NCI-H2081 treated with DMSO at 0.1 percent for 48 hours (cell line): Measurements from ENCODE around the gene C3orf38.
"Not testable (repeated sequence)": the region's sequence is repeated elsewhere in the genome, so short reads cannot be mapped to it uniquely, and the experiment has no call there.

ENCODE experiments used
- DNase-seq: peaks from one replicate; lab custom pipeline; 2025; lab: John Stamatoyannopoulos, UW

C3orf38 gene

GRCh38 chr3:88149509-88150362 is at the start of gene C3orf38:
Gene C3orf38, plus strand, starts transcription at chr3:88149959. Its CDS starts 94 bp downstream, at chr3:88150053.
- DNase-seq, result peak; percentile 59

- DNase-seq, result no peak
Observed at GRCh38 chr3:88101142-88101541, 48.6 kb upstream of the C3orf38 start.

- no peak for DNase-seq
Observed at GRCh38 chr3:88105325-88105724, 44.4 kb upstream of the C3orf38 start.

- no peak for DNase-seq
Observed at GRCh38 chr3:88112289-88112688, 37.5 kb upstream of the C3orf38 start.

- peak; percentile 47 for DNase-seq
Observed at GRCh38 chr3:88113311-88114162, 36.2 kb upstream of the C3orf38 start.

GRCh38 chr3:88114878-88115549 is 34.7 kb upstream of the C3orf38 start:
- no peak for DNase-seq

- DNase-seq, result no peak
Observed at GRCh38 chr3:88117683-88118082, 32.1 kb upstream of the C3orf38 start.

GRCh38 chr3:88118603-88119002 is 31.2 kb upstream of the C3orf38 start:
- DNase-seq, result not testable (repeated sequence)

GRCh38 chr3:88123526-88123925 is 26.2 kb upstream of the C3orf38 start:
- no peak for DNase-seq

GRCh38 chr3:88131695-88132094 is 18.1 kb upstream of the C3orf38 start:
- DNase-seq, result no peak

GRCh38 chr3:88132894-88133293 is 16.9 kb upstream of the C3orf38 start:
- DNase-seq, result no peak

- DNase-seq, result no peak
Observed at GRCh38 chr3:88133711-88134263, 16.0 kb upstream of the C3orf38 start.

- DNase-seq, result no peak
Observed at GRCh38 chr3:88137836-88138235, 11.9 kb upstream of the C3orf38 start.

GRCh38 chr3:88141458-88142083 is 8.2 kb upstream of the C3orf38 start:
- no peak for DNase-seq

GRCh38 chr3:88142094-88142624 is 7.6 kb upstream of the C3orf38 start:
- no peak for DNase-seq

GRCh38 chr3:88147261-88147660 is 2.5 kb upstream of the C3orf38 start:
- DNase-seq, result no peak

- DNase-seq, result no peak
Observed at GRCh38 chr3:88148651-88149050, 1.1 kb upstream of the C3orf38 start.

GRCh38 chr3:88149101-88149508 is 654 bp upstream of the C3orf38 start:
- no peak for DNase-seq

- no peak for DNase-seq
Observed at GRCh38 chr3:88150371-88150770, 612 bp downstream of the C3orf38 start.

- no peak for DNase-seq
Observed at GRCh38 chr3:88150806-88151205, 1.0 kb downstream of the C3orf38 start.

GRCh38 chr3:88151358-88151757 is 1.6 kb downstream of the C3orf38 start:
- no peak for DNase-seq
